Effector memory CD4-positive, alpha-beta T cell (primary cell): ENCODE results near the gene P4HA2.
"Not testable (repeated sequence)": the region's sequence is repeated elsewhere in the genome, so short reads cannot be mapped to it uniquely, and the experiment has no call there.

Experiments
- DNase-seq, 3 donors: peaks; one replicate each; pipeline ENCODE4 v3.0.0-alpha.2; 2020
- H3K27ac ChIP-seq: 2 replicates; pipeline ENCODE4 v1.7.0; 2013; ENCODE audit warnings: mild to moderate bottlenecking, low read length, moderate library complexity; ENCODE audit not compliant: insufficient read depth, poor library complexity, severe bottlenecking
- H3K27me3 ChIP-seq: replicated peaks from 2 replicates; pipeline ENCODE4 v1.7.0; 2013; ENCODE audit warnings: mild to moderate bottlenecking, low read length; ENCODE audit not compliant: insufficient read depth, control insufficient read depth, poor library complexity, severe bottlenecking
- H3K36me3 ChIP-seq: 2 replicates; pipeline ENCODE4 v1.7.0; 2013; ENCODE audit warnings: mild to moderate bottlenecking, low read length, moderate library complexity; ENCODE audit not compliant: control insufficient read depth, insufficient read depth
- H3K4me1 ChIP-seq: 2 replicates; pipeline ENCODE4 v1.7.0; 2013; ENCODE audit warnings: low read length, mild to moderate bottlenecking; ENCODE audit not compliant: control insufficient read depth, insufficient read depth, poor library complexity, severe bottlenecking
- H3K4me3 ChIP-seq: 2 replicates; pipeline ENCODE4 v1.7.0; 2013; ENCODE audit warnings: low read length, low read depth, mild to moderate bottlenecking; ENCODE audit not compliant: insufficient read depth, poor library complexity, severe bottlenecking
- H3K9me3 ChIP-seq: 2 replicates; pipeline ENCODE4 v1.7.0; 2013; ENCODE audit warnings: mild to moderate bottlenecking, low read length, moderate library complexity; ENCODE audit not compliant: control insufficient read depth

The P4HA2 gene

GRCh38 chr5:132147663-132148062 is 80.0 kb downstream of the P4HA2 start:
- H3K36me3 ChIP-seq: no peaks in the 10 kb centered on the region
- no peaks in the 10 kb centered on the region for H3K9me3 ChIP-seq
- no peak for DNase-seq
- no peaks in the 10 kb centered on the region for H3K27me3 ChIP-seq
- no peaks in the 10 kb centered on the region for H3K4me1 ChIP-seq
- H3K4me3 ChIP-seq: no peak overlapping the region
- H3K27ac ChIP-seq: no peak overlapping the region

- not testable (repeated sequence) for H3K36me3 ChIP-seq, DNase-seq, H3K4me3 ChIP-seq, H3K4me1 ChIP-seq, H3K27ac ChIP-seq, H3K9me3 ChIP-seq, H3K27me3 ChIP-seq
These were observed 82.3 kb downstream of the P4HA2 start for GRCh38 chr5:132145326-132145725.

- Histone ChIP-seq H3K4me1 (no peaks in the 10 kb centered on the region), H3K4me3 (no peak overlapping the region), H3K27me3 (no peaks in the 10 kb centered on the region), H3K27ac (no peak overlapping the region), H3K36me3 (no peaks in the 10 kb centered on the region), H3K9me3 (no peaks in the 10 kb centered on the region)
- DNase-seq: no peak
These were observed 84.5 kb downstream of the P4HA2 start for GRCh38 chr5:132143148-132143547.

GRCh38 chr5:132142459-132142858 is 85.2 kb downstream of the P4HA2 start:
- Histone ChIP-seq H3K27me3 (no peaks in the 10 kb centered on the region), H3K36me3 (no peaks in the 10 kb centered on the region), H3K4me1 (no peaks in the 10 kb centered on the region), H3K4me3 (no peak overlapping the region), H3K27ac (no peak overlapping the region), H3K9me3 (no peaks in the 10 kb centered on the region)
- DNase-seq: no peak
